Esophagus squamous epithelium (tissue), 4 donors: ENCODE data around the gene AVP.

Experiments
- POLR2A ChIP-seq, 4 donors: fragments of 450-650 bp; IDR thresholded peaks; one replicate each; pipeline ENCODE4 v1.6.1; 2017; ENCODE audit warnings: antibody characterized with exemption in 4 of 4, mild to moderate bottlenecking in 4 of 4, moderate library complexity in 3 of 4
- TF ChIP-seq, protein P1 (sequence below), 6 experiments: fragments of 450-650 bp in 4 of 6; fragments of 200-600 bp in 2 of 6; sonication (generic) in 2 of 6; IDR thresholded peaks; one replicate each; pipeline ENCODE4 v1.5.1; 2016 to 2019; ENCODE audit warnings: antibody characterized with exemption in 6 of 6, mild to moderate bottlenecking in 4 of 6, moderate library complexity in 4 of 6

DNA sequence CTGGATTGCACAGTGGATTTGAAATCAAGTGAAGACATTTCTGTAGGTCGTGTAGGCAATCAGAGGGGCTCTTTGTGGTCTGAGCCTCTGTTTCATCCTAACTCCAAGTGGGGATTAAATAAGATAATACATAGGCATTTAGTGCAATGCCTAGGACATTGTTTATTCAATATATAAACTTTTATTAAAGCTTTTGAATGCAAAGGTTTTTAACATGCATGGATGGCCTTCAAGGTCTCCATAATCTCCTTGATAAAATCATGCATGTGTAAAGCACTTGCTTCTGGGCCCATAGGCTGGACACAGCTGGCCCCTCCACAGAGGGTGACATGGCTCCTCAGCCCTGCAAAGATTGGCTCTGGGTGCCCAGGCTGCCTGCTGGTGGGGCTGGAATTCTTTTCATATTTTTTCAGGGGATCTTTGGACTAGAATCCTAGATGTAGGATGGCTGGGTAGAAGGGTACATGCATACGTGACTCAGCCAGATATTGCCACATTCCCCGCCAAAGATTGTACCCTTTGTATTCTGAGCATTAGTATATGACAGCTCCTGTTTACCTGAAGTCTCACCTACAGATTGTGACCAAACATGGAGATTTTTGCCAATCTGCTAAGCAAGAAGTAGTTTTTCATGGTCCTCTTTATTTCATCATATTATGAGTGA, 19.0 kb upstream of the AVP start:
- TF ChIP-seq, protein P1, sequence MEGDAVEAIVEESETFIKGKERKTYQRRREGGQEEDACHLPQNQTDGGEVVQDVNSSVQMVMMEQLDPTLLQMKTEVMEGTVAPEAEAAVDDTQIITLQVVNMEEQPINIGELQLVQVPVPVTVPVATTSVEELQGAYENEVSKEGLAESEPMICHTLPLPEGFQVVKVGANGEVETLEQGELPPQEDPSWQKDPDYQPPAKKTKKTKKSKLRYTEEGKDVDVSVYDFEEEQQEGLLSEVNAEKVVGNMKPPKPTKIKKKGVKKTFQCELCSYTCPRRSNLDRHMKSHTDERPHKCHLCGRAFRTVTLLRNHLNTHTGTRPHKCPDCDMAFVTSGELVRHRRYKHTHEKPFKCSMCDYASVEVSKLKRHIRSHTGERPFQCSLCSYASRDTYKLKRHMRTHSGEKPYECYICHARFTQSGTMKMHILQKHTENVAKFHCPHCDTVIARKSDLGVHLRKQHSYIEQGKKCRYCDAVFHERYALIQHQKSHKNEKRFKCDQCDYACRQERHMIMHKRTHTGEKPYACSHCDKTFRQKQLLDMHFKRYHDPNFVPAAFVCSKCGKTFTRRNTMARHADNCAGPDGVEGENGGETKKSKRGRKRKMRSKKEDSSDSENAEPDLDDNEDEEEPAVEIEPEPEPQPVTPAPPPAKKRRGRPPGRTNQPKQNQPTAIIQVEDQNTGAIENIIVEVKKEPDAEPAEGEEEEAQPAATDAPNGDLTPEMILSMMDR (IDR thresholded peaks at IDR 0.05) = no peak
- TF ChIP-seq POLR2A (IDR thresholded peaks at IDR 0.05) = no peak
